Measurements from ENCODE around the gene RUBCNL. TPM values are rescaled to one million over a fixed set of nuclear protein-coding genes. Genes with fewer than 3 reads are reported as not detected.

Gene RUBCNL
- total RNA-seq, 2 donors from 2014 or later: 25.6 to 29.1 TPM

DNA sequence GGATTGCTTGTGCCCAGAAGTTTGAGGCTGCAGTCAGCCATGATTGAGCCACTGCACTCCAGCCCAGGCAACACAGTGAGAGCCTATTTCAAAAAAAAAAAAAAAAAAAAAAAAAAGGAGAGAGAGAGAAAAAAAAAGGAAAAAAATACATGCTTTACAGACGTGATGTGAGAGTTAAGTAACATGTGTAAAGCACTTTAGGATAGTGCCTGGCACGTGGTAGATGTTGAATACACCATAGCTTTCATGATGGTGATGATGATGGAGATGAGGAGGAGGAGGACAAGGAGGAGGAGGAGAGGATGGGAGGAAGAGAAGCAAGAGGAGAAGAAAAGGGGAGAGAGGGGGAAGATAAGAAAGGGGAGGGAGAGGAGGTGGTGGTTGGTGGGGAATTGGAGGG, 15.1 kb upstream of the RUBCNL start:
- no peaks in the 10 kb centered on the region for H3K9me3 ChIP-seq
- H3K4me3 ChIP-seq: no peak overlapping the region
- no peak for DNase-seq
- intact Hi-C loops (cut with DNase I): no loop called here
- H3K9ac ChIP-seq (ENCODE audit: low read depth in 2 of 2, low read length in 2 of 2): no peak overlapping the region
- no peaks in the 10 kb centered on the region for H3K36me3 ChIP-seq
- no peak overlapping the region for H3K27ac ChIP-seq
- TF ChIP-seq, protein P1, sequence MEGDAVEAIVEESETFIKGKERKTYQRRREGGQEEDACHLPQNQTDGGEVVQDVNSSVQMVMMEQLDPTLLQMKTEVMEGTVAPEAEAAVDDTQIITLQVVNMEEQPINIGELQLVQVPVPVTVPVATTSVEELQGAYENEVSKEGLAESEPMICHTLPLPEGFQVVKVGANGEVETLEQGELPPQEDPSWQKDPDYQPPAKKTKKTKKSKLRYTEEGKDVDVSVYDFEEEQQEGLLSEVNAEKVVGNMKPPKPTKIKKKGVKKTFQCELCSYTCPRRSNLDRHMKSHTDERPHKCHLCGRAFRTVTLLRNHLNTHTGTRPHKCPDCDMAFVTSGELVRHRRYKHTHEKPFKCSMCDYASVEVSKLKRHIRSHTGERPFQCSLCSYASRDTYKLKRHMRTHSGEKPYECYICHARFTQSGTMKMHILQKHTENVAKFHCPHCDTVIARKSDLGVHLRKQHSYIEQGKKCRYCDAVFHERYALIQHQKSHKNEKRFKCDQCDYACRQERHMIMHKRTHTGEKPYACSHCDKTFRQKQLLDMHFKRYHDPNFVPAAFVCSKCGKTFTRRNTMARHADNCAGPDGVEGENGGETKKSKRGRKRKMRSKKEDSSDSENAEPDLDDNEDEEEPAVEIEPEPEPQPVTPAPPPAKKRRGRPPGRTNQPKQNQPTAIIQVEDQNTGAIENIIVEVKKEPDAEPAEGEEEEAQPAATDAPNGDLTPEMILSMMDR (IDR thresholded peaks at IDR 0.05): no peak
- no peaks in the 10 kb centered on the region for H3K4me1 ChIP-seq
- H3K27me3 ChIP-seq: no peaks in the 10 kb centered on the region

DNA sequence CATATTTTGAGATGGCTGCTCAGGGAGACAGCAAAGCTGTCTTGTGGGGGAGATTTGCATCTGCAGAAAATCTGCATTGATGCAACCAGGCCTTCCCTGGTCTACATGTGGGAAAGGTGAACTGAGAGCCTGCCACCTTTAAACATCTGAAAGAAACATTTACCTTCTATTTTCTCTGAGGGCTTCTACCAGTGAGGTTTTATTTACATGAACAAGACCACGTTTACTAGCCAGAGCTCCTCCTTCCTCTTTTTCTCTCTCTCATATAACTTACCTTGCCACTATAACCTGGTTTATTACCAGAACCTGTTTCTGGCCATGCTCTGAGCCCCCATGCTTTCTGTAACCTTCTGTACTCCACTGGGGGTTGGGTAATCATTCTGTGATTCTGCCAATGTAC, 14.4 kb upstream of the RUBCNL start:
- Histone ChIP-seq H3K27me3 (no peaks in the 10 kb centered on the region), H3K9ac (ENCODE audit: low read depth in 2 of 2, low read length in 2 of 2) (no peak overlapping the region), H3K27ac (no peak overlapping the region), H3K4me3 (no peak overlapping the region), H3K9me3 (no peaks in the 10 kb centered on the region), H3K4me1 (no peaks in the 10 kb centered on the region), H3K36me3 (no peaks in the 10 kb centered on the region)
- TF ChIP-seq, protein P1 (IDR thresholded peaks at IDR 0.05): no peak
- no peak for DNase-seq
- intact Hi-C loops (cut with DNase I): no loop called here

DNA sequence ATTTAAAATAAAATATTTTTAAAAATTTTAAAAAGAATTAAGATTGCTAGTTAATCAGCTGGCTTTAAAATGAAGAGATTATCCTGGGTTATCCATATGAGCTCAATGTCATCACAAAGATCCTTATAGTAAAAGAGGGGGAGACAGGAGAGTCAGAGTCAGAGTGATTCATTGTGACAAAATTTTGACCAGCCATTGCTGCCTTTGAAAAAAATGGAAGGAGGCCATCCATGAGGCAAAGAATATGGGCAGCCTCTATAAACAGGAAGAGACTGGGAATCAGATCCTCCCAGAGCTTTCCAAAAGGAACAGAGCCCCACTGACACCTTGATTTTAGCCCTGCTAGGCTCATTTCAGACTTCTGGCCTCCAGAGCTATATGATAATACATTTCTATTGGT, 9.3 kb upstream of the RUBCNL start:
- no peaks in the 10 kb centered on the region for H3K4me1 ChIP-seq
- TF ChIP-seq, protein P1 (IDR thresholded peaks at IDR 0.05): no peak
- H3K27me3 ChIP-seq: no peaks in the 10 kb centered on the region
- H3K27ac ChIP-seq: no peak overlapping the region
- H3K36me3 ChIP-seq: no peaks in the 10 kb centered on the region
- no peak for DNase-seq
- H3K4me3 ChIP-seq: no peak overlapping the region
- intact Hi-C loops (cut with DNase I): no loop called here
- no peak overlapping the region for H3K9ac ChIP-seq (ENCODE audit: low read depth in 2 of 2, low read length in 2 of 2)
- H3K9me3 ChIP-seq: no peaks in the 10 kb centered on the region

DNA sequence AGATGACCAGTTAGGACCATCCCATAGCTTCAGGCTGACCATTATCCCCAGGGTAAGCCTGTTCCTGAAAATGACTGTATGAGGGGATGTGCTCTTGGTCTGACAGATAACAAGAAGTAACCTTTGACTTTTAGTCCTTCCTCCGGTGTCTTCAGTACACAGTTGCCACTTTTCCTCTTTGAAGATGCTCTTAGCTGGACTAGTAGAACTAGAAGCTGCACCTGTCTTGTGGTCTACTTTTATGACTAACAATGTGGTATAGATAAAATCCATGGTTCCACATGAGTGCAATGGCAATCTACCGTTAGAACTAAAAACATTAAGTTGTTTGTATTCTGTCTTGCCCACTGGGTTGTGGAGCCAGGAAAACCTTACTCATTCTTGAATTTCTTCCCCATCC, 5.9 kb upstream of the RUBCNL start:
- Histone ChIP-seq H3K36me3 (no peaks in the 10 kb centered on the region), H3K9ac (ENCODE audit: low read depth in 2 of 2, low read length in 2 of 2) (no peak overlapping the region), H3K4me3 (no peak overlapping the region), H3K27me3 (no peaks in the 10 kb centered on the region), H3K27ac (no peak overlapping the region), H3K4me1 (no peaks in the 10 kb centered on the region), H3K9me3 (no peaks in the 10 kb centered on the region)
- TF ChIP-seq, protein P1 (IDR thresholded peaks at IDR 0.05): no peak
- no peak for DNase-seq
- intact Hi-C loops (cut with DNase I): no loop called here

DNA sequence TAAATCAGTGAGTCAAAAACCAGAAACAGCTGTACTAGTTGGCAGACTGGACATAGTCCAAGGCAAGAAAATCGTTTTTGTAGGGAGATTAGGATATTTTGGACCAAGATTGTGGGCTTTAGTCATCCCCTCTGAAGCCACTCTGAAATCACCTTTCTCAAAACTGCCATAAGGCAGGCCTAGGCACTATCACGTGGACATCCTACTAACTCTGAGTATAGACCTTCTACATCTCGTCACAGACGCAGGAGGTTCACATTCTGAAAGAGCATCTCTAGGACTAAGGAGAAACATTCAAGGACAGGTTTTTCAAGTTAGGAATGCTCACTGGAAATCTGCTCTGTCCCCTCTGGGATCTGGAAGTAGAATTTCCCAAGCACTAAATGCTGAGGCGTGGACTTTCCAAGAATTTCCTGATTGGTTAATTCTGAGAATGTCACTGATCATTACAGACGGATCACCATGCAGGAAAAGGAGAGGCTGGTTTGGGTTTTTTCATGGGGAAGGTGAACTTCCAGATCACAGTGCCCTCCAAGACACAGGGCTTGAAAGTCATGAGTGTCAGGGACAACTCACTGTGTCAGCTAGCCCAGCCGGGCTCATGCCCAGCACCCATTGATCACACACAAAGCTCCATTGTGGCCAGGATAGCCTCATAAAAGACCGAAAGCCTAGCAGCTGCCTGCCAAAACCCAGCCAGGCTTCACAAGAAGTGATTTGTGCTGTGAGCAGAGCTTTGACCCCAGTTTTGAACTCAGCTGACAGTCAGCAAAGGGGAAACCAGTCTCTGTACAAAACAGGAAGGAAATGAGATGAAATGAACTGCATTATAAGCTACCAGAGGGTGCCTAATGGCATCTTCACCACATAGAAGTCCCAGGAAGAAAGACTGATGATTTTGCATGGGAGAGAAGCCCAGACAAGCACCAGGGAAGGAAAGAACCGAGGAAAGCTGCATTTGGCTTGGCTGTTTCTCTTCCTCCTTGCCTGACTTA, 2.7 kb upstream of the RUBCNL start:
- TF ChIP-seq, protein P1 (IDR thresholded peaks at IDR 0.05): no peak
- DNase-seq: peak; percentile 72
- intact Hi-C loops (cut with DNase I): no loop called here
- H3K9me3 ChIP-seq: no peaks in the 10 kb centered on the region
- H3K27me3 ChIP-seq: no peaks in the 10 kb centered on the region
- H3K27ac ChIP-seq: peak overlapping the region; percentile 61
- H3K36me3 ChIP-seq: no peaks in the 10 kb centered on the region
- no peak overlapping the region for H3K4me3 ChIP-seq
- peak overlapping the region in 1 of 2 donors; percentile 73 for H3K9ac ChIP-seq (ENCODE audit: low read depth in 2 of 2, low read length in 2 of 2)
- H3K4me1 ChIP-seq: no peaks in the 10 kb centered on the region
